HG03558 (cell line): ENCODE results near the gene SBSN.

Experiments
- ATAC-seq: cut with Tn5 transposase; IDR thresholded peaks from one replicate; pipeline ENCODE4 v1.9.1; 2021; ENCODE audit warnings: moderate number of reproducible peaks; ENCODE audit not compliant: unreplicated experiment; ENCODE audit errors: extremely low read depth

The SBSN gene, protein sequence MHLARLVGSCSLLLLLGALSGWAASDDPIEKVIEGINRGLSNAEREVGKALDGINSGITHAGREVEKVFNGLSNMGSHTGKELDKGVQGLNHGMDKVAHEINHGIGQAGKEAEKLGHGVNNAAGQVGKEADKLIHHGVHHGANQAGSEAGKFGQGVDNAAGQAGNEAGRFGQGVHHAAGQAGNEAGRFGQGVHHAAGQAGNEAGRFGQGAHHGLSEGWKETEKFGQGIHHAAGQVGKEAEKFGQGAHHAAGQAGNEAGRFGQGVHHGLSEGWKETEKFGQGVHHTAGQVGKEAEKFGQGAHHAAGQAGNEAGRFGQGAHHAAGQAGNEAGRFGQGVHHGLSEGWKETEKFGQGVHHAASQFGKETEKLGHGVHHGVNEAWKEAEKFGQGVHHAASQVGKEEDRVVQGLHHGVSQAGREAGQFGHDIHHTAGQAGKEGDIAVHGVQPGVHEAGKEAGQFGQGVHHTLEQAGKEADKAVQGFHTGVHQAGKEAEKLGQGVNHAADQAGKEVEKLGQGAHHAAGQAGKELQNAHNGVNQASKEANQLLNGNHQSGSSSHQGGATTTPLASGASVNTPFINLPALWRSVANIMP

DNA sequence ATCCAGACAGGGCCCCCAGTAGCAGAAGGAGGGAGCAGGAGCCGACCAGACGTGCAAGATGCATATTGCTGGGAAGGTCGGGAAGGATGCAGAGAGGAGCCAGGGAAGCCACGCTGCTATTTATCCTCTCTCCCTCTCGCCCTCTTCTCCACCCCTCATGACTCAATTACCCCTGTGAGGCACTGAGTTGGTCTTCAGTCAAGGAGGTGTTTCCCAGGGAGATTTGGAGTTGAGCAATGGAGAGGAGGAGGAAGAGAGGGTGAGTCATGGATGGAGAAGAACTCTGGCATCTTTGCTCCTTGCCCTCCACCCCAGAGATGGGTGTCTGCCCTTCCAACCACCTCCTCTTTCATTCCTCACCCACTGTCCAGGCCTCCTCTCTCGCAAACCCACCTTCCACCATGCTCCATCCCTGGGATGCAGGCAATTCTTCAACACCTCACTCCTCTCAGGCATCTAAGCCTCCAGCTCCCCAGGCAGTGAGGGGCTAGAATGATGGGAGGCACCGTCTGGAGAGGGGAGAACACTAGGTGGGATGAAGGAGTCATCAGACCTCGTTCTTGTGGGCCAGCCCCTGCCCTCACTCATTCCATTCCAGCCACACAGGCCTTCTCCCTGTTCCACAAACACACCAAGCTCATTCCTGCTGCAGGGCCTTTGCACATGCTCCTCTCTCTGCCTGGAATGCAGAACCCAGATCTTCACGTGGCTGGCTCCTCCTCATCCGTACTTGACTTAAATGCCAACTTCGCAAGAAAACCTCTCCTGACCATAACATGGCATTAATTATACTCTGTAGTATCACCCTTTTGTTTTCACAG, at the start of gene SBSN:
Gene SBSN, minus strand, starts transcription at position 94 of the 821 bp plus-strand sequence. Its CDS starts 30 bp downstream, at position 64.
- no peak for ATAC-seq

DNA sequence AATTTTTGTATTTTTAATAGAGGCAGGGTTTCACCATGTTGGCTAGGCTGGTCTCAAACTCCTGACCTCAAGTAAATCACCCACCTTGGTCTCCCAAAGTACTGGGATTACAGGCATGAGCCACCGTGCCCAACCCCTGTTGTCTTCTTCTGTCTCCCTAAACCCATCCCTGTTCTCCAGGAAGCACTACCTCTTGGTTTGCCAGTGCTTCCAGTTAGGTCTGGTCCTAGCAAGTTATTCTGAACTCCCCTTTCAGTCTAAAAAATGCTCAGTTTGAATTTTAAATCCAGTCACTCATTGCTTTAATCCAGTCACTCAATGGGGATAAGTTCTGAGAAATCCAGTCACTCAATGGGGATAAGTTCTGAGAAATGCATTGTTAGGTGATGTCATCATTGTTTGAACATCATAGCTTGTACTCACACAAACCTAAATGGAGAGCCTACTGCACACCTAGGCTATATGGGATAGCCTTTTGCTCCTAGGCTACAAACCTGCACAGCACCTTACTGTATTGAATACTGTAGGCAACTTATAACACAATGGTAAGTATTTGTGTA, 43.4 kb upstream of the SBSN start:
- ATAC-seq, result no peak

DNA sequence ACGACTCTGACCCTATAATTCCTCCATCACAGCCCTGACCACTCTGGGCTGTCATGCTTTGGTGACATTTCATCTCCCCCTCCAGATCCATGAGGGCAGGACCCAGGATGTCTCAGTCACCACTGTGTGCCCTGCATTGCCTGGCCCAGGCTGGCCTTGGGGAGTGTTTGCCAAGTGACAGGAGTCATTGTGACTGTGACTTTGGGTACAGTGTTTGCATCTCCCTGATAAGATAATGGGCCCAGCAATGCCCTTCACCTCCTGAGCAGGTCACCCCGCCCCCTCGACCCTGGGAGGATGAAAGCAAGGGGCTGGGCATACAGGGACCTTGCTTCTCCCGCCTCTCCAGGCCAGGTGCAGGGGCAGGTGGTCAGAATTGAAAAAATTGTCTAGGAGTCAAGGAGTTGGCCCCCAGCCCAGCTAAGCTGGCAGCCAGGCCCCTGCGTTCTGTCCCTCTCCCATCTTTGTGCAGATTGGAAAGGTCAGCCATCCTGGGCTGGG, 41.2 kb upstream of the SBSN start:
- no peak for ATAC-seq

DNA sequence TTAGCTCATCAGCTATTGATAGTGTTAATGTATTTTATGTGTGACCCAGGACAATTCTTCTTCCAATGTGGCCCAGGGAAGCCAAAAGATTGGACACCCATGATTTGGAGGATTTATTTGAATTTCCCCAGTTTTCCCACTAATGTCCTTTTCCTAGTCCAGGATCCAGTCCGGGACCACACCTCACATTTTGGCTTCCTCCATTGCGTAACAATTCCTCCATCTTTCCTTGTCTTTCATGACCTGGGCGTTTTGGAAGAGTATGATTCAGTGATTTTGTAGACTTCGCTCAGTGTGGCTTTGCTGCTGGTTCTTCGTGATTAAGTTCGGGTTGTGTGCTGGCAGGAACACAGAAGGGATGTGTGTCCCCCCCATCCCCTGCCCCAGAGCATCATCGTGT, 38.6 kb upstream of the SBSN start:
- no peak for ATAC-seq

DNA sequence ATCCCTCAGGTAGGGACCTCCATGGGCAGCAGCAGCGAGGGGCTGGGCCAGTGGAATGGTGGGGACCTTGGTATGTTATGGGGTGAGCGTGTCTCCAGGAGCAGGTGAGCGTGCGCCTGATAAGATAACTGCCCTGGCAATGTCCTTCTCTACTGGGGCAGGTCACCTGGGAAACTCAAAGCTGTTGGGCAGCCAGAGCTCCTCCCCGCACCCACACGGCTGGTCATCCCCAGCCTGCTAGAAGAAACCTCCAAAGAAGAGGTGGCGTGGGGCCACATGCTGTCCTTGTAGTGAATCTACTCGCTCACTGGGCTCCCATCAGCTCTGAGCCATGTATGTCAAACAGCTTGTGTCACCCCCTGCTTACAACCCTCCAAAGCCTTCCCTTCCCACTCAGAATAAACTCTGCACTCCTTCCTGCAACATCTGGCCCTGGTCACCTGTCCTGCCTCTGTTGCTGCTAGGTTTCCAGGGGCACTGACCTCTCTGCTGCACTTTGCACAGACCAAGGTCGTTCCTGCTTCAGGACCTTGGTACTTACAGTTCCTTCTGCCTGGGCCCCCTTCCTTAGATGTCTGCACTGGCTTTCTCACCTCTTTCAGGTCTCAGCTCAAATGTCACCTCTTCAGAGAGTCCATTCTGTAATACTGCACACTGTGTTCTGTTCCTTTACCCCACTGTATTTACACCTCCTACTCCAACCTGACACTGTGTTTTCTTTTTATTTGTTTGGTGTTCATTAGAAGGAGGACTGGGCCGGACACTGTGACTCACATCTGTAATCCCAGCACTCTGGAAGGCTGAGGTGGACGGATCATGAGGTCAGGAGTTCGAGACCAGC, 37.1 kb upstream of the SBSN start:
- ATAC-seq, result no peak

DNA sequence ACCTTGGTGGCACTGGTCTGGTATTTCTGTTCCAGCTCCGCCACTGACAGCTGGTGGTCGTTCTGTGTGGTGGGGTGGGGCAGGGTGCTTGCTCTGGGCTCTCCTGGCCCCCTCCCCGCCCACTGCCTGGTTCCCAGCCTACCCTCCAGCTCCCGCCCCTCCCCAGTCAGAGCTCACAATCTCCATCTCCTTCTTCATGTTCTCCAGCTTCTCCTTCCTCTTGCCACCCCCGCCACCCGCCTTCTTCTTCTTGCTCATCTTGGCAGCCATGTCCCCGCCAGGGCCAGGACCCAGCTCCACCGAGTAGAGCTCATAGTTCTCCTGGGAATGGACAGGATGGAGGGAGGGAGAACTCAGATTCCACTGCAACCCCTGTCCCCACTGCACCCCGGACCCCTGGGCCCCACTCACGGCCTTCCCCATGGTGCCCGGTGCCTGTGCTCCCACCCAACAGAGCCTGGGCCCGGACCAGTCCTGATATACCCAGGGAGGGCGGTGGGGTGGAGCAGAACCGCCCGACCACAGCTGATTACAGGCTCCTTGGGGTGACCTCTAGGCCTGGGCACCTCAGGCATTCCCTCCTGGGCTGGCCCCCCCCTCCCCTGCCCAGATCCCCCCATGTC, 35.2 kb upstream of the SBSN start, which contains the start of gene ATP4A:
Gene ATP4A, minus strand, starts transcription at position 452 of the 623 bp plus-strand sequence. Its CDS starts 29 bp downstream, at position 423.
- ATAC-seq, result no peak

DNA sequence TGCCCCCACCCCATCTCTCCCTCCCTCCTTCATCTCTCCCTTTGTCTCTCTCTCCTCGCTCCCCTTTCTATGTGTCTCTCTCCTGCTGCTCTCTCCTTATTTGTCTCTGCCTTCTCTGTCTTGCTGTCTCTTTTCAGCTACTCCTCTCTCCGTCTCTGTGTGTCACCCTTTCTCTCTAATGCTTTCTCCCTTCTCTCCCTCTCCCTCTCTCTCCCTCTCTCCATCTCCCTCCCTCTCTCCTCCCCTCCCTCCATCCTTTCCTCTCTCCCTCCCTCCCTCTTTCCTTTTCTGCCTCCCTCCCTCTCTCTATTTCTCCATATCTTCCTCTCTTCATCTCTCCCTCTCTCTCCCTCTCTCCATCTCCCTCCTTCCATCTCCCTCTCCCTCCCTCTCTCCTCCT, 34.7 kb upstream of the SBSN start:
- no peak for ATAC-seq

DNA sequence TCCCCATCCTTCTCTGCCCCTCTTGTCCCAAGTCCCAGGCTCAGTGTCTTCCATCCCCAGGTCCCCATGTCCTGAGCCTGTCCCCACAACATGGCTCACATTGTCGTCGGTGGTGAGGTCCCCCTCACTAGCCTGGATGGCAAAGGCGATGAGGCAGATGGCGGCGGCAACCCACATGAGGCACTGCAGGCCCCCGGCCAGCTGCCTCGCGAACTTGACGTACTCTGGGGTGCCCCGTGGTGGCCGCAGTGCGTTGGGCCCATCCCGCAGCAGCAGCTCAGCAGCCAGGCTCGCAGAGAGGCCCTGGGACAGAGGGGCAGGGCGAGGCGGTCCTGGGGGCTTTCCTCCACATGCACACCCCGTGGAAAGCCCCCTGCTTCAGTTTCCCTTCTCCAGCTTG, 34.2 kb upstream of the SBSN start:
- ATAC-seq, result no peak

DNA sequence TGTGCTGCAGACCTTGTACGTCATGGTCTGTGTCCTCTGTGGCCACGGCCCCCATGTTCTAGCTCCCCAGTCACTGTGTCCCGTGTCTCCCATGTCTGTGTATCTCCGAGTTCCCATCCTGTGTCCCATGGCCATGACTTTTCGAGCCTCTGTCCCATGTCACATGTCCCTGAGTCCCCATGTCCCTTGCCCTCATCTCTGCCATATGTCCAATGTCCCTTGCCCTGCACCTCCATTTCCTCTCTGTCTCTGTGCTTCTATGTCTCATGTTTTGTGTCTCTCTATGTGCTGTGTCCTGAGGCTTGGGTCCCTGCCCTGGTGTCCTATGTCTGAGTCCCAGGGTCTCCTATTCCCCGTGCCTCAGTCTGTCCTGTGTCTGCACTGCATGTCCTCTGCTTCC, 33.3 kb upstream of the SBSN start:
- no peak for ATAC-seq

DNA sequence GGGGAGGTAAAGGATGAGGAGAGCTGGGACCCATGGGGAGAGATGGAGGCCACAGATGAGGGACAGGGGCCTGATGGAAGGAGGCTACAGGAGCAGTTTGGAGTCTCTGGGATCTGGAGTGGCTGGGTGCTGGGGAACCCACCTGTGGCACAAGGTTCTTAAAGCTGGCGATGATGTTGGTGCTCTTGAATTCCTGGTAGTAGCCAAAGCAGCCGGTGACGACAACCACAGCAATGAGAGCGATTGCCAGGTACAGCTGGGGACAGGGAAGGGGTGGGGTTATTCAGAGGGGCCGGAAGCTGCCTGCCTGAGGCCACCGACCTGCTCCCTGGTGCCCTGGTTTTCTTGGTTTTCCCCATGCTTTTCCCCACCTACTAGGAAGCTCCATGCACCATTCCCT, 32.6 kb upstream of the SBSN start:
- ATAC-seq, result no peak

DNA sequence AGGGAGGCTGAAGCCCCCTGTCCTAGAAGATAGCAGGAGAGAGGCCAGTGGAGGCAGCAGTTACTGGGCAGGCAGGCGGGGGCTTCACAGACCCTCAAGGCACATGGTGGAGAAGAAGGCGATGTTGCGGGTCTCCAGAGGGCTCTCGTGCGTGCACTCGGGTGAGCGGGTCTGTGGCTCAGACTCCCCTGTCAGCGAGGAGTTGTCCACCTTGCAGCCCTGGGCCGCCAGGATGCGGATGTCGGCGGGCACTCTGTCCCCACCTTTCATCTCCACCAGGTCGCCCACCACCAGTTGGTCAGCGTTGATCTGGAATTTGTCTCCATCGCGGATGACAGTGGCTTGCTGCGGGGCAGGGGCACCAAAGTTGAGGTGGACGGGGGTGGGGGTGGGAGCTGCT, 32.2 kb upstream of the SBSN start:
- no peak for ATAC-seq

DNA sequence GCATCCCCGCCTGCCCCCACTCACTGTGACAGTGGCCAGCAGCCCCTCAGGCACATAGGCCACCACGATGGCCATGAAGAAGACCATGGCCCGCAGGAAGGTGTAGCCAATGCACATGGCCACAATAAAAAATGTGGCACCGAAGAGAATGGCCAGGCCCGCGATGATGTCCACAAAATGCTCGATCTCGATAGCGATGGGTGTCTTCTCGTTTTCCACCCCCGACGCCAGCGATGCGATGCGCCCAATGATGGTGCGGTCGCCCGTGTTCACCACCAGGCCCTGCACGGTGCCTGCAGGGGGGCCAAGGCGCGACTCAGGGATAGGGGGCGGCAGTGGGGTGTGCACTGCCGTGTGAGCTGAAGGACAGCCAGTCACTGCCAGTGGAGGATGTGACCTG, 31.7 kb upstream of the SBSN start:
- ATAC-seq, result no peak

DNA sequence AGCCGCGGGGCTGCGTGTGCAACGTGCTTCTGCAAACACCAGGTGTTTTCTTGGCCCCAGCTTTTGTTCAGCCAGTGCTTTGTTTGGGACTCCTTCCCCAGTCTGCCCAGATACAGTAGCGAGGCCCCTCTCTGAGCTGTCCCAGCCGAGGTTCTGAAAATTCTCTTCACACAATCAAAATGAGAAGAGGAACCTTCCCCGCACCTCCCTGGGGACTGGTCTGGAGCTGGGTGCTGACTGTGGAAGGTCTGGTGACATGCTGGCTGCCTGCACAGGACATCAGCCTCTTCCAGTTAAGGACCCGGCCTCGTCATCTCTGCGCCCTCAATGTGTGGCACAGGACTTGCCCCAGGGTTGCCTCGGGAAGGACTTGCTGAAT, 31.2 kb upstream of the SBSN start:
- no peak for ATAC-seq

DNA sequence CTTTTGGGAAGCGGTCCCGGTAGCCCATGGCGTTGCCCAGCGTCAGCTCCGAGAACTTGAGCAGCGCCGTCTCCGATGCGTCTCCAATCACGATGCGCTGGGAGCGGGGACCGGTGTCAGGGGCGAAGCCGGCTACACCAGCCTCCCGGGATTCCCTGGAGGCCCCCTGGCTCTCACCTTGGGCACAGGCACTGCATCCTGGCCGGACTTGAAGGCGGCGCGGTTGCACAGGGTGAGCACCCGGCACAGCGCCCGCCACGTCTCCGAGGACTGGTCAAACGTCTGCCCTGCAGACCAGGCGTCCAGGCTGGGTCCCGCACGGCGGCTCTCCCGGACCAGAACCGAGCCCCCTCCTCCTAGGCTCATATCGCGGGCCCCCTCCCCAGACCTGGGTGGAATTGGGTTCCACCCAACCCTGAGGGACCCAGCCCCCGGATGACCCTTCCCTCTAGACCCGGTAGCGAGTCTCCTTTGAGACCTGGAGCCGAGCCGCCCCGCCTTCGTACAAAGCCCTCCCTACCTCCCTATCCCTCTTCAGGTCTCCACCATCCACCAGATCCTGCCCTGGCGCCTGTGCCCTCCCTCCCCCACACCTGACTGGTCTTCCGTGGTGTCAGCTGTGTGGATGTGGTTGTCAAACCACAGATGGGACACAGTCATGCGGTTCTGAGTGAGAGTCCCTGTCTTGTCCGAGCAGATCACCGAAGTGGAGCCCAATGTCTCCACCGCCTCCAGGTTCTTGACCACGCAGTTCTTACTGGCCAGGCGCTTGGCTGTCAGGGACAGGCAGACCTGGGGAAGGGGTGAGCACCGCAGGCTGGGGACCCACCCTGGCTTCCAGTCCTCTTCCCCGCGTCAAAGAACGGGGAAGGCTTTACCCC, 30.5 kb upstream of the SBSN start:
- ATAC-seq, result no peak

DNA sequence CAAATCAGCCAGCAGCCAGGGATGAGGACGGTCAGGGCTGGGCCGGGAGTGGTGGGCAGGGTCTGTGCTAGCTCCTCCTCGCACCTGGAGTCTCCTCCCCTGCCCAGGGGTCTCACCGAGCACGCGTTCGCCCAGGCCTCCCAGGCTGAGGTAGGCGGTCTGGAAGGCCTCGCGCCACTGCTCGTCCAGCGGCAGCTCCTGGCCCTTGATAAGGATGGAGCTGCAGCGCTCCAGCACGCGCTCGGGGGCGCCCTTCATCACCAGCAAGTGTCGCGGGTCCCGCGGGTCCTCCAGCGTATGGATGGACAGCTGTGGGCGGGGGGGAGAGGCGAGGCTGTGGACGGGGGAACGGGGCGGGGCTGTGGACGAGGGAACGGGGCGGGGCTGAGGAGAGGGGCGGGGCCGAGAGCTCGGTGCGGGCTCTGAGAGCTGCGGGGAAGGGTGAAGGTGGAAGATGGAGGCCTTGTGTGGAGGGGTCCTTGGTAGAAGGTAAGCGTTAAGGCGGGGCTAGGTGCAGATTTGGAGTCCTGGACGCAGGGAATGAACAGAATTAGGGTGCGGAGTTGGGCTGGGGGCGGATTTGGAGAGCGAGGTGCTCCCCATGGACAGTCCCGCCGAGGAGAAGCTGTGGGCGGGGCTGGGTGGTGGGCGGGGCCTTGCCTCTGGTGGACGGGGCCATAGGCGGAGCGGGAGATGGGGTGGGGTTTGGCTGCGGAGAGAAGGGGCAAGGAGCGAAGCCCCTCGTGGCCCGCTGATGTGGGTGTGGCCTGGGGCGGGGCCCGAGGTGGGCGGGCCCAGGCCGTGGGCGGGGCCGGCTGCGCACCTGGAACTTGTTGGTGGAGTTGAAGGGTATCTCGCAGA, 29.7 kb upstream of the SBSN start:
- ATAC-seq, result no peak

DNA sequence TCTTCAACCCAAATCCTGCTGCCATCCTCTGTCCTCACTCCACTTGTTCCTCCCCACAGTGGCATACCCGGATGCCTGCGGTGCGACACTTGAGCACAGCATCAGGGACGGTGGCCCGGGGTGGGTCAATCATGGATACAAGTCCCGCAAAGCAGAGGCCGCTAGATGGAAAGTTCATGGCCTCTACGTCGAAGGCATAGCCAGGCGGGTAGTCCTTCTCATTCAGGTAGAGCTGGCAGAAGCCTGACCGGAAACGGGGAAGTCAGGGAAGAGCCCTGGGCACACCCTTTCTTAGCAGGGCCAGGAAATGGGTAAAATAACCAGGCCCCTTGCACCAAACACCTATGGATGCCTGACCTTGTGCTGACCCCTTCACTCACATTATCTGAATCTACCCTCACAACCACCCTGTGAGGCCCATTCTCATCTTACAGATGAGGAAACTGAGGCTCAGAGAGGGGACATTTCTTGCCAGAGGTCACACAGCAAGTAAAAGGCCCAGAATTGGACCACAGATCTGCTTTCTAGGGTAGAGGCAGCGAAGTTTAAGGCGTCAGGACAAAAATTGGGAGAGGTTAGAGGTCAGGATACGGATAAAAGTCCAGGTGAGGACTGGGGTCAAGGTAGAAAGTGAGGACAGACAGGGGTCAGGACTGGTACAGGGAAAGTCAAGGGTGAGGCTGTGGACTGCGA, 28.9 kb upstream of the SBSN start:
- ATAC-seq, result no peak

DNA sequence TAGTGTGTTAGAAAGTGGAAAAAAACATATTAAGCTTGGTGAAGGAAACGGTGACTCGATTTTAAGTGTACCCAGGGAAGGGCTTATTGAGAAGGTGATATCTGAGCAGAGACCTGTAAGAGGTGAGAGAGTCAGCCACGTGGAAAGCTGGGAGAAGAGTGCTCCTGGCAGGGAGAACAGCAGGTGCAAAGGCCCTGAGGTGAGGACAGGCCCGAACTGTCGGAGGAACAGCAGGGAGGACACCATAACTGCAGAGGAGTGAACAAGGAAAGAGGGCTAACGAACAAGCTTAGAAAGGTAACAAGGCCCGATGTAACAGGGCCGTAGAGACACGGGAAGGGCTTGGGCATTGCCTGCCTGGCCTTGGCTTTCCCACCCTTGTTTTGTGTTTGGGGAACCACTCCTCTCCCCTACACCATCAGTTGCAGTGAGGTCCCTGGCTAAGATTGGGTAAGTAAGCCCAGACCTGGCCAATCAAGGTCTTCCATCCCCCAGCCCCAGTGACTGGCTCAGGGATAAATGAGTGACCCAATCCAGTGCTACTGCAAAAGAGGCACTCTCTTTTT, 28.0 kb upstream of the SBSN start:
- no peak for ATAC-seq
